IPS-NIHi7 (cell line): ENCODE data around the gene HOXC4.
A peak's percentile ranks its signal among the peaks of the same experiment; 100 is the strongest.

ENCODE experiments used
- DNase-seq: peaks from one replicate; pipeline ENCODE4 v3.0.0; 2012; ENCODE audit warnings: mixed read lengths; ENCODE audit errors: extremely low spot score

Gene HOXC4

DNA sequence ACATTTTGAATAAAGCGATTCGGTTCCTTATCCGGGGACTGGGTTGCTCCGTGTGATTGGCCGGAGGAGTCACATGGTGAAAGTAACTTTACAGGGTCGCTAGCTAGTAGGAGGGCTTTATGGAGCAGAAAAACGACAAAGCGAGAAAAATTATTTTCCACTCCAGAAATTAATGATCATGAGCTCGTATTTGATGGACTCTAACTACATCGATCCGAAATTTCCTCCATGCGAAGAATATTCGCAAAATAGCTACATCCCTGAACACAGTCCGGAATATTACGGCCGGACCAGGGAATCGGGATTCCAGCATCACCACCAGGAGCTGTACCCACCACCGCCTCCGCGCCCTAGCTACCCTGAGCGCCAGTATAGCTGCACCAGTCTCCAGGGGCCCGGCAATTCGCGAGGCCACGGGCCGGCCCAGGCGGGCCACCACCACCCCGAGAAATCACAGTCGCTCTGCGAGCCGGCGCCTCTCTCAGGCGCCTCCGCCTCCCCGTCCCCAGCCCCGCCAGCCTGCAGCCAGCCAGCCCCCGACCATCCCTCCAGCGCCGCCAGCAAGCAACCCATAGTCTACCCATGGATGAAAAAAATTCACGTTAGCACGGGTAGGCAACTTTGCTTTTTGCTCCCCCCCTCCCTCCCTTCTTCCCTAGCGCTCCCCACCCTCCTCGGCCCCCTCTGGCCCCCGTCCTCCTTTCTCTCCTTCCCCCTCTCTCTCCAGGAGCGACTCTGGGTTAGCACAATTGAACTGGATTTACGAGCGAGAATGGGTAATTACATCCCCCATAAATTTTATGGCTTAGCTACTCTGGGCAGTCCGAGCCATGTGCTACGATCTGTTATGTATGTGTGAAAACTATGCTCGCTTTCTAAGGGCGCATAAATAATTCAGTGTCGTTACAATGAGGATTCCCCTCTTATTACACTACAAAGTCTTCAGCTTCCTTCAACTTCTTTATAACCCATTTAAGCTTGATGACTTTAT, at the start of gene HOXC4:
TSS of gene HOXC4 (plus strand) at position 85 of the 991 bp plus-strand sequence. CDS start at position 173, 88 bp downstream.
- DNase-seq = no peak

DNA sequence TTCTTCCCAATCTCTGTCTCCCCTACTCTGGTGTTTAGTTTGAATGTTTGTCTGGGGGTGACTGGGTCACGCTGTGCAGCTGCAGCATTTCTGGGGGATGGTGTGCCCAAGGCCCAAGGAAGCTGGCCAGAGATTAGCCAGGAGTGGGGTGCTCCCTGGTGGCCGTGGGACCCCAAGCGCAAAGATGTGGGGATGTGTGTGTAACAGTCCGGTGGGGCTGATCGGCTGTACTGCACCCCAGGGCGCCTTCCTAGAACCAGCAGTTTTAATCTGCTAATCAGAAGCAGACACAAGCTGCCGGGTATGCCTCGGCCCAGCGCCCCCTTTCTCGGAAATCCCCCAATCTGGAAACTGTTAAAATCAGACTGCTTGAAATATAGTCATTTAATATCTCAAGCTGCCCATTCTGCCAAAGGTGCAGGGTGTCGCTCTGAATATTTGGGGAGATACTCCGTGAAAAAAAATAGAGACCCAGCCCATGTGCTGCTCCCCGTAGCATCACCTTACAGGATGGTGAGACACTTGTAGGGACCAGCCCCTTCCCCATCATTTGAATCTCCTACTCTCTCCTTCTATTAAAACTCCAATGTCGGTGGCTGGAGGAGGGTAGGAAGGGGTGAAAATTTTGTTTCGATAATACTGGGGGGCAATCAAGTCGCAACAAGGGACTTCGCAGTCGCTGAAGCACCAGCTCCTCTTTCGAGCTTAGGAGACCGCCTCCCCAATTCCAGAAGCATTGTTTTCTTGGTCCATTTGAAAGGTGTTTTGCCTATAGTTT, 49.4 kb upstream of the HOXC4 start:
- DNase-seq = no peak

DNA sequence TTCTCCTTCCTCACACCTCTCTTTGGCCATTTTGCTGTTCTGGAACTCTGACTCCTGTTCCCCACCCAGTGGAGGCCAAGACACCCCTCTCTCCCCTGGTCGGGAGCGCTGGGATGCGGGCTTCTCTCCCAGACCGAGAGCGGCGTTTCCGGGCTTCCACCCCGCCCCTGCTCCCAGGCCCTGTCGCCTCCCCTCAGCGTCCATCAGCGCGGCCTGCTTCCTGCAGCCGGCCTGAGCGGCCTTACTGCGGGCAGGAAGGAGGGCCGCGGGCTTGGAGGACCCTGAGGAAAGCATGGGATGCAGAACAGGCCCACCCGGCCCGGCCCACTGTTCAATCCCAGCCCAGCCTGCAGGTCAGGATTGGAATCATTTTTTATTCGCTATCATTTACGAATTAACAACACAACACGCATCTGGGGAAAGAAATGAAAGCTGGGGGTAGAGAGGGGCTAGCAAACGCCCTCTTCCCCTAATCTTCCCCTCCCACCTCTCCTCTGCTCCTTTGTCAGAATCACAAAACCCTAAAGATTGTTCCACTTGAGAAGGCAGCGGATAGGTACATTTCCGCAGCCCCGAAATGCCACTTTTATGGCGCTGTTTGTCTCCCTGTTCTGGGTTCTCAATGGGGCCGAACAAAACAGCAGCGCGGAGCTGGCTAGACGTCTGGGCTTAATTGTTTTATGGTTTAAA, 48.6 kb upstream of the HOXC4 start:
- no peak for DNase-seq

DNA sequence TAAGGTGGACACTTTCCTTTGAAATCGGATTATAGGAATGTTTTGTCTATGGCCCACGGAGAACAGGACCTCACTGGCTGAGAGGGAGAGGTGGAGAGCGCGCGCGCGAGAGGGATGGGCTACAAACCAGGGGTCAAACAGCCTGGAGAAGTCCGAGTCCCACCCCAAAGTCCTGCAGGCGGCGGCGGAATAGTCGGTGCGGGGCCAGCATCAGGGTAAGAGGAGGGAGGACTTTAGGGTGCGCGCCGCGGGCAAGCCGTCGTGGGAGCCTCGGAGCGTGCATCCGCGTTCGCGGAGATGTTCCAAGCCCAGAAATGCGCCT, 48.1 kb upstream of the HOXC4 start:
- DNase-seq = no peak

DNA sequence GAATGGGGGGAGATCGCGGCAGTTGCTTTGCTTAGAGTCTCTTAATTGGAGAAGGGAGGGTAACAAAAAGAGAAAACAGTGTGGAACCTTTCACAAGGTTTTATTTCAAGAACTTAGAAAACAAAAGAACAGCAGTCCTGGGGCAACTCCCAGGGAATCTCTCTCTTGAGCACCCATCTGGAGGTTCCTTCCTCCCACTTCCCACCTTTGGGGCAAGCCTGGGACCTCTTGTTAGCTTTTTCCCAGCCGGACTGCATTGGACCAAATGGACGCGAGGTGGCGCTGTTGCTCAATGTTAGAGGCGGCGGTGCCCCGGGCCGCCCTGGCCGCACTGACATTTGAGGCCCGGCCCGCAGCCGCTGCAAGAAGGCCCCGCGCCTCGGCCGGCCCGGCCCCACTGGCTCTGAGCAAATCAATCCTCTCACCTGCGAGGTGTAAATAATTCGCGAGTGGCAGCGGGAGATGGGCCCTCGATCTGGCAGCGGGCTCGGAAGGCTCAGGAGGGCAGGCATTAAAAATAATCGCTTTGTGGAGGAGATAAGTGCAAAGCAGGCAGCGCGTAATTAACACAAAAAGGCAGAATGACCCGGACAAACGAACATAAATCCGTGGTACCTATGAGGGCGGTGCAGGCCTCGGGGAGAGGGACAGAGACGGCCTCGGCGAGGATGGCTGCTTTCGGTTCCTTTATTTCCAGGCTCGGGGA, 47.6 kb upstream of the HOXC4 start:
- DNase-seq = peak; percentile 87

DNA sequence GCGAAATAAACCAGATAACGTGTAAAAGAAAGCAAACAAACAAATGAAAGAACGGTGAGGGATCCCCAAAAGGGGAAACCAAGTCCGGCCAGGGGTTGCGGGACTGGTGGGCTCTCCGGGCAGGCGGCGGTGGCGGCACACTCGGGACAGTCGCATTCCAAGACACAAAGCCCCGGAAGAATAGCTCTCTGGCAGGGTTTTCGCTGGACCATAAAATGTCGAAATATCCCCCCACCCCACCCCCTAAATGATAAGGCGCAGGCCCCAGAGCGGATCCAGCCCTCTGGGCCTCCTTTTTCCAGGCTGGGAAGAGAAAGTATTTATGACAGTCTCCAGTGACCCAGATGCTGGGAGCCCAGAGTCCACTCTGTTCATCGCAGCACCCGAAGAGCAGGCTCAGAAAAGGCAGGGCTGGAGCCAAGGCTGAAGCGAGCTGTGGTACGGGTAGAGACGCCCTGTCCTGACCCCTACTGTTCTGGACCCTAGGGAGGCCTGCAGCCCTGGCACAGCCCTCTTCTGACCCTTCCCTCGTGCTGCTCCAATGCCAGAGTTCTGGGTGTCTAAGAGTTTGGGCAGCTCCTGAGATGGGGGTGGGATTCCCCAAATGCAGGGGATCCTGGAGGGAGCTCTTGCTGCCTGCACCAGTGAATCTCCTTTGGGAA, 46.9 kb upstream of the HOXC4 start:
- no peak for DNase-seq

DNA sequence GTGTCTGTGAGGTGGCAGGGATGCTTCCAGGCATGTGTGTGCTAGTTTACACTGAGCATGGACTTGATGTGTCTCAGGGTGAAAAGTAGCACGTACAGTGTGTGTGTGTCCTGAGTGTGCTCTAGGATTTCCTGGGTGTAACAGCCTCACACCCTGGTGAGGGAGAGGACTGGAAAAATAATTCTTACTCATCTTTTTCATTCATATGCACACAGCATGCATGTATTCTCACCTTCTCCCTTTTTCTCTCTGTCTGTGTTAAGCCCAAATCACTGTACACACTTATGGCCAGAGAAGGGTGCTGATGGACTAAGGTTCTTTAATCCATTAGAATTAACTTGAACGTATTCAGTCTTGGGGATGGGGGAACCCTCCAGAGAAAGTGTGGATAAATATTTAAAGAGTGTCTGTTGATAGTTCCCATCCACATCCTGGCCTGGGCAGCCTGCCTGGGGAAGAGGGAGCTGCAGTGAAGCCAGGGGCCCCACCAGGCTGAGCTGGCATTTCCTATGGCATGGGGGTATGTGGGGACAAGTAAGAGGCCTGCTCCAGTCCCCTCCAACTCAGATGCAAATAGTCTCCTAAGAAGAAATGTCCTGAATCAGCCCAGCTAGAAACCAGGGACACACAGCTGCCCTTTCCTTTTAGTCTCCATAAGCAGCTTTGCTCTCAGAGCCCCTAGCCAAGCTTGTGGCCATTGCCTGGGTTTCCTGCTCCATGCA, 45.9 kb upstream of the HOXC4 start:
- DNase-seq = no peak

DNA sequence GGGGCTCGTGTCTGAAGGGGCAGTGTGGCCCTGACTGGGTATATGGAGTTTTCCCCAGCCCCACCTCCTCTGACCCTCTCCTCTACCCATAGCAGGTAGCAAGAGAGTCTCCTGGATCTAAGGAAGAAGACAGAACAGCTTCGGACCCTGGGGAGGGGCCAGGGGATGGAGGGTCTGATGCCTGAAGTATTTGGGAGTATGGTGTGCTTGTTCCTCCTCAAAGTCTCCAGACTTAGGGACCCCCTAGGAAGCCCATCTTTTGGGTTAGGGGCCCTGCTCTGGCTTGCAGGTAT, 45.4 kb upstream of the HOXC4 start:
- no peak for DNase-seq

DNA sequence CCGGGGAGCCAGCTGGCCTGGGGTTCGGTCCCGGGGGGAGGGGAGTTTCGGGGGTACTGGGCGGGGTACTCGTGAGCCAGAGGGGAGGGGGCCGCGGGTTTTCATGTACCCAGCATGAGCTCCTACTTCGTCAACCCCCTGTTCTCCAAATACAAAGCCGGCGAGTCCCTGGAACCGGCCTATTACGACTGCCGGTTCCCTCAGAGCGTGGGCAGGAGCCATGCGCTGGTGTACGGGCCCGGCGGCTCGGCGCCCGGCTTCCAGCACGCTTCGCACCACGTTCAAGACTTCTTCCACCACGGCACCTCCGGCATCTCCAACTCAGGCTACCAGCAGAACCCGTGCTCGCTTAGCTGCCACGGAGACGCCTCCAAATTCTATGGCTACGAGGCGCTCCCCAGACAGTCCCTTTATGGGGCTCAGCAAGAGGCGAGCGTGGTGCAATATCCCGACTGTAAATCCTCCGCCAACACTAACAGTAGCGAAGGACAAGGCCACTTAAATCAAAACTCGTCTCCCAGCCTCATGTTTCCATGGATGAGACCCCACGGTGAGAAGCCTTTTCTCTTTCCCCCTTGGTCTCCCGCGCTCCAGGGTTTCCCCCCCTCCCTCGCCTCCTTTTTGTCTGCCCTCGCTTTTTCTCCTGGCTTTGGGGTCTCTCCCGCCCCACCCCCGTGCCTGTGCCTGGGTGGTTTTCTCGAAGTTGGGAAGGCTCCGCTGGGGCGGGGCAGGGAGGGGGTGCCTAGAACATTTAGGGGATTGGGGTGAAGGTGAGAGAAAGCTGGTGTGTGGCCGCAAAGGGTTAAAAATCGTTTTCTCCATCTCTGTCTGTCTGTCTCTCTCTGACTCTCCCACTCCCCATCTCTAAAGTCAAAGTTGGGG, 44.2 kb upstream of the HOXC4 start:
- no peak for DNase-seq

DNA sequence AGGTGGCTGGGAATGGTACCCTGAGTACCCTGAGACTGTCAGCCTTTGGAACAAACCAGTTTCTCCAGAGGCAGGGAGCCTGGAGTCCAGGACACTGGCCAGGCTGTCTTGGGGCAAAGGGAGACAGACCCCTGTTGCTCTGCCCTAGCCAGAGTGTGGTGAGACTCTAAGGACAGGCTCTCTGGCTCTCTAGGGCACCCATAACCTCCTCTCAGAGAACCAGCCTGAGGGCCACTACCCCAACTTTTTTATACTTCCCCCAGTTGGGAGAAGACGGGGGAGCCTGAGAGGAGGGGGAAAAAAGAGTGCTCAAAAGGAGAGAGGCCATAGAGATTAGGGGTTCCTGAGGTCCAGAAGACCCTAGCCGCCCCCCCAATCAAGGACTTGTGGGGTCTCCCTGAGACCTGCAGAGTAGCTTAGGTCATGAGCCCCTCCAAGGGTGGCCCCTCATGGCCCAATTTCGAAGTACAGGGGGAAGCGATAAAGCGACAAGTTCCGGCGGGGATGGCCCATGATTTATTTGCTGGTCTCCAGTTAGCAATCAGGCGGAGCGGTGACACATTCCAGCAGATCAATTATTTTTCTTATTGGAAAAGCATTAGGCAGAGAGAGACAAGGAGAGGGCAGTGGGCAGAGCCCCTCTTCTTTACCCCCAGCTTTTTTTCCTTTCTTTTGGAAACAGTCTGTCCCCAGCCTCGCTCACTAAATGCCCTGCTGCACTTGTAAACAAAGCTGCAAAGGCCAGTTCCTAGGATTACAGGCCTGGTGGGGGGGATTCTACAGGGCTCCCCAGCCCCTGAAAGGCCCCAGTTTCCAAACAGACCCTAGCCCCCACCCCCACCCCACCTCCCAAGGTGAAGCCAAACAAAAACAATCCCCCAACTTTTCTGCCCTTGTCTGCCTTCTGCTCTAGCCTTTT, 43.3 kb upstream of the HOXC4 start:
- no peak for DNase-seq

DNA sequence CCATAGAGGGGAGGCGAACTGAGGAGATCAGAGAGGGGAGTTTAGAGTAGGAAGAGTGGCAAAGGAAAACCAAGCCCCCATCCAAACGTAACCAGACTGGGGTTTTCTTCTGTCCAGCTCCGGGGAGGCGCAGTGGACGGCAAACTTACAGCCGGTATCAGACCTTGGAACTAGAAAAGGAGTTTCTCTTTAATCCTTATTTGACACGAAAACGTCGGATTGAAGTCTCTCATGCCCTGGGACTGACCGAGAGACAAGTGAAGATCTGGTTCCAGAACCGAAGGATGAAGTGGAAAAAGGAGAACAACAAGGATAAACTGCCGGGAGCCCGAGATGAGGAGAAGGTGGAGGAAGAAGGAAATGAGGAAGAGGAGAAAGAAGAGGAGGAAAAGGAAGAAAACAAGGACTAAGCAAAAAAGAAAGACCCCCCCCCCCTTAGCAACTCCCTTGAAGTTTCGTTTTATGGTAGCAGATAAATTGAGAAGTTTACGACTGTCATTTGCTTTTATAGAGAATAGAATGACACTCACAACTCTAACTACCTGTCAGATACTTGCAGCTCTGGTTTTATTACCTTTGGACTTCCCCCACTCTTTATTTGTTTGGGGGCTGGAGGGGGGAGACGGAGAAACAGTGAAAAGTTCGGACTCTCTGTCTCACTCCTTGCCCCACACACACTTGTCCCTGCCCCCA, 42.5 kb upstream of the HOXC4 start:
- DNase-seq = no peak

DNA sequence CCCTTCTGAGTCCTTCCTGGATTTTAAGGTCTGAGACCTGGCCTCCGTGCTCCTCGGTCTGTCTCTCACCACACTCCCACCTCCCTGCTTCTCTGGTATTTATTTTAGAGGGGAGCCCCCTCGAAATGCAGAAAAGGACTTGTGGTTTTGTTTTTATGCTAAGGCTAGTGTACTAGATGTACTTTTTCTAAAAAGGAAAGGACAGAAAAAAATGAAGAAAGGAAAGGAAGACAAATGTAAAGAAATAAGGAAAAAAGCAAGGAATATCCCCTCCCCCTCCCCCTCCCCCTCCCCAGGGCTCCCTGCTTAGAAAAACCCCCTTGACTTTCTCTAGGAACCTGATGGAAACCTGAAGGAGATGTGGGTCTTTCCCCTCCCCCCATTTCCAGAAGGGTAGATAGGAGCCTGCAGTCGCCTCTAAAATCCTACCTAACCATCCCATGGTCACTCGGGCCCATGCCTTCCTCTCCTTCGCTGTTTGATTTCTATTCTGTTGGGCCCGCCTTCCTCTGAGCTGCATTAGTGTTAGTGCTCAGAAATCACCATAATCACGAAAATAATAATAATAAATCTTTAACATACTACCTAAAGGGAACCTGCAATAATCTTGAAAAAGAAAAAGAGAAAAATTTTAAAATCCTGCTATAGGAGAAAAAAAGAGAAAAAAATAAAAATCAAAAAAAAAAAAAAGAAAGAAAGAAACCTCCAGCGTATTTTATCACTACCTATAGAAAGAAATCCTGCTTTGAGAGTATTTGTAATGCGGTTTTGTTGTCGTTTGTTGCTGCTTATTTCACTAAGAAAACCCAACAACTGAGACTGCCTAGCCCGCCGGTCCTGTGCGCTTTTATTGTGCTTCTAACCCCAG, 41.7 kb upstream of the HOXC4 start:
- DNase-seq = no peak

DNA sequence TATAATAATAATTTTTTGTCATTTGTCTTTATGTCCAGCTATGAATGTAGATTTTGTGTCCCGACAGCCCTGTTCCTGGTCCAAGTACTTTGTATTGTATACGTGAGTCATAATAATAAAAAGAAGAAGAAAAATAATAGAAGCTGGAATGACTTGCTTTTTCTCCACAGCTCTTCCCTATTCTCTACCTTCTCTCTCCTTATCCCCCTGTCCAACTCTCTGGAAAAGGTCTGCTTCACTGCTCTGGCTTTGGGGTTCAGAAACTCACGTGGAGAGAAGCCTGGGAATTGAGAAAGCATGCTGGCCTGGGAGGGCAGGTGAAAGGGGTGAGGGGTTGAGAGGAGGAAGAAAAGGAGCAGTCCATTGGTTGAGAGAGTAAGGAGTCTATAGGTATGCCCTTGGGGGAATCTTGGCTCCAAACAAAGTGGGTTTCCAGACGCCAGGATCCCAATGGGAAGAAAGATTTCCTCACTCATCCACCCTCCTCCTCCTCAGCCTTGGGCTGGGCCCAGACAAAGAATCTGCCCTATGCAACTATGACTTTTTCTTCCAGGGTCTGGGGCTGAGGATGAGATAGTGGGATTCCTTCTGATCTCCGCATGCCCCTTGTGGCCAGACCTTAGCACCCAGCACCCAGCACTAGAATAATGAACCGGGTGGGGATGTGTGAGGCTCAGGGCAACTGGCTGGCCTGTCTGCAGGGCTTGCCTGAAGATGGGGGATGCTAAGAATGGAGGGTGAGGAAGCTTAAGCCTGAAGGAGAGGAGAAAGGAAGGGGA, 40.8 kb upstream of the HOXC4 start:
- DNase-seq = no peak

DNA sequence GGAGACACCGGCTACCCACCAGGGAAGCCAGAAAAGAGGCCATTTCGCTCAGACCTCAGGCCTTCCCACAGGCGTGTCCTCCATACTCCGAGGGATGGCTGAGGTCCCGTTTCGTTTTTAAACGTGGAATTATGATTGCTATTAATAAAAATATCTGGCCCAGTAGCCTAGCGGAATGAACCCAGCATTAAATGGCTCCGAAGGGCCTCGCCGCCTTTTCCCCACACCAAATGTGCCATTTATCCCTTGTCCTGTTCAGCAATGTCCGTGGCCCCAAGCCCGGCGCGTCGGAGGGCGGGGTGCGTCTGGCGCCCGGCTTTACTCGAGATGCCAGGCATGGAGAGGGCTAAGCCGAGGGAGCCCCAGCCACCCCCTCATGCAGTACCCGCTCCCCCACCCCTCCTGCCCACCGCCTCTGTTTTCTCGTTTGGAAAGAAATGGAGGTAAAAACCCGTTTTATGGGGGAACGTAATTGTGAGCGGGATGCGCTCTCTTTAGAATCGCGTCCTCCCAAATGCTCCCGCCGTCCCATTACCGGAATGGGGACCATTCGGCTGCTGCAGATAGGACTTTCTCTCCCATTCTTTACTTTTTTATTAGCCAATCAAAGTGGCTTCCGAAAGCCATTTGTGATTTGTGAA, 39.1 kb upstream of the HOXC4 start:
- no peak for DNase-seq

DNA sequence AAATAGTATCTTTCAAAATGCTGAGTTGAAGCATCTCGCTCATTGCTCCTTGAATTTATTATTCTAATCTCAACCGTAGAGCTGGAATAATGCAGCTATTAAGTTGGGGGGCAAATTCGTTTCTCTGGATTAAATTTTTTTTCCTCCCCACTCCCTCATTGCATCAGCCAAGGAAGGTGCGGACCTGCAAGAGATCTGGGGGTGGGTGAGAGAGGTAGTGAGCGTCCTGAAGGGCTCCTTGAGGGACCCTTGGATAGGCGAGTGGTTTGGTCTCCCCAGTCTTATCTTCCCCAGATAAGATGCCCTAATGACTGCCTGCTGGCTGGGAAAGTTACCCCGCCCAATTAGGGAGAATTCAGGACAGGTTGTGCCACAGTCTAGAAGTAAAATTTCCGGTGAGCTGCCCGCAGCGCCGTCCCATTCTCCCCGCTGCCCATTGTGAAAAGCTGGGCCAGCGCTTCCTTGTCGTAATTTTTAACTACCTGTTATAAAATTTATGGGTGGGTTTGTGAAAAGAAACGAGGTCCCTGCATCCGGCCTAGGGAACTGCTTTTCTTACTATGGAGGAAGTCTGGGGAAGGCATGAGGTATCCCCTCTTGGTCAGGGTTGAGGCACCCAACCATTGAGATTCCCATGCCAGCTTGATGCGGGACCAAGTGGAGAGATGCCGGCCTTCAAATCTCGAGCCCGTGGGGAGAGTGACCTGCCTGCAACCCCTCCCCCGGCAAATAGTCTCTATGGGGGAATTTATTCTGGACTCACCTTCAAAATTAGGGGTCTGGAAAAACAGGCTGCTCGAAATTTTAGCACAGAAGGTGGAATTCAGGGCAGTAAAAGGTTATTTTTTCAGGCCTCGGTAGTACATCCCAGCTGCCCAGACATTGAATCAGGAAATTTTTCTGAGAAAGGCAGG, 38.4 kb upstream of the HOXC4 start:
- no peak for DNase-seq
